SK-N-SH (cell line): ENCODE data around the gene RBMS3.
"Not testable (repeated sequence)": the region's sequence is repeated elsewhere in the genome, so short reads cannot be mapped to it uniquely, and the experiment has no call there.

Experiments used
- ELF1 ChIP-seq: IDR thresholded peaks from 2 replicates; pipeline ENCODE4 v1.4.0; 2012
- EP300 ChIP-seq, 2 experiments: IDR thresholded peaks; 2 replicates each; pipeline versions ENCODE4 v1.4.0 to v1.6.1; 2012; ENCODE audit warnings: borderline replicate concordance in 1 of 2, low read depth in 1 of 2, low read length in 1 of 2
- EZH2phosphoT487 ChIP-seq: fragments of 200-600 bp; sonication (generic); IDR thresholded peaks from 2 replicates; pipeline ENCODE4 v1.6.1; 2017; ENCODE audit warnings: low read depth, mixed run types, mild to moderate bottlenecking, antibody characterized with exemption, moderate library complexity, borderline replicate concordance
- FOXM1 ChIP-seq: IDR thresholded peaks from 2 replicates; pipeline ENCODE4 v1.4.0; 2012; ENCODE audit warnings: low read depth, mild to moderate bottlenecking
- GABPA ChIP-seq: IDR thresholded peaks from 2 replicates; pipeline ENCODE4 v1.4.0; 2012; ENCODE audit warnings: low read depth, mild to moderate bottlenecking
- MXI1 ChIP-seq: IDR thresholded peaks from 2 replicates; pipeline ENCODE4 v1.6.1; 2012; ENCODE audit warnings: mild to moderate bottlenecking, low read depth, low read length, improper control_type of control experiment
- NFIC ChIP-seq: IDR thresholded peaks from 2 replicates; pipeline ENCODE4 v1.4.0; 2012; ENCODE audit warnings: borderline replicate concordance
- NRF1 ChIP-seq: IDR thresholded peaks from 2 replicates; pipeline ENCODE4 v1.6.1; 2012; ENCODE audit warnings: low read depth, mild to moderate bottlenecking, low read length
- POLR2AphosphoS5 ChIP-seq: IDR thresholded peaks from 2 replicates; pipeline ENCODE4 v1.6.1; 2012; ENCODE audit warnings: low read depth, low read length
- RAD21 ChIP-seq: IDR thresholded peaks from 2 replicates; pipeline ENCODE4 v1.6.1; 2012; ENCODE audit warnings: mild to moderate bottlenecking, low read length
- RXRA ChIP-seq: IDR thresholded peaks from 2 replicates; pipeline ENCODE4 v1.4.0; 2012; ENCODE audit warnings: low read depth, mild to moderate bottlenecking, borderline replicate concordance
- TCF12 ChIP-seq: IDR thresholded peaks from 2 replicates; pipeline ENCODE4 v1.4.0; 2012
- TF ChIP-seq, protein P1 (sequence below): fragments of 200-600 bp; sonication (generic); IDR thresholded peaks from 2 replicates; pipeline ENCODE4 v1.6.1; 2017; ENCODE audit warnings: antibody characterized with exemption, mild to moderate bottlenecking, moderate library complexity
- TF ChIP-seq, protein P2 (sequence below): IDR thresholded peaks from 2 replicates; pipeline ENCODE4; 2012

DNA sequence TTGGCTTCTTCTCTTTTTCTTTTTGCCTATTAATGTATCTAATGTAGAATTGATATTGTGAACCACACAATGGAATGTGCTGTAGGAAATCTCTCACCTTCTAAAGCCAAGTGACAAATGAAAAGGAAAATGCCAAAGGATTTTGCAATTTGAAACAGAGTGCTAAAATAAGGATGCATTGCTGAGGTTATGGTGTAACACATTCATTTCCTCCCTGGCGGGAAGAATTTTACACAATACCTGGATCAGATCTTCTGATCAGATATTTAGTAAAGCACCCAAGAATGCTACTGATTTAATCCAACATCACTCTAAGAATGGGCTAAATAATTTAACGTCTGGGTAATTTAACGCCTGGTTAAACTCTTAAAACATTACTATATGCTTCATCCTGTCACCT, 527.5 kb downstream of the RBMS3 start:
- not testable (repeated sequence) for TF ChIP-seq POLR2AphosphoS5; NFIC; GABPA; FOXM1; MXI1; TCF12; ELF1; RXRA; EZH2phosphoT487; RAD21; NRF1; EP300 (IDR thresholded peaks at IDR 0.05; ENCODE audit: borderline replicate concordance in 1 of 2, low read depth in 1 of 2, low read length in 1 of 2)
- TF ChIP-seq, protein P1, sequence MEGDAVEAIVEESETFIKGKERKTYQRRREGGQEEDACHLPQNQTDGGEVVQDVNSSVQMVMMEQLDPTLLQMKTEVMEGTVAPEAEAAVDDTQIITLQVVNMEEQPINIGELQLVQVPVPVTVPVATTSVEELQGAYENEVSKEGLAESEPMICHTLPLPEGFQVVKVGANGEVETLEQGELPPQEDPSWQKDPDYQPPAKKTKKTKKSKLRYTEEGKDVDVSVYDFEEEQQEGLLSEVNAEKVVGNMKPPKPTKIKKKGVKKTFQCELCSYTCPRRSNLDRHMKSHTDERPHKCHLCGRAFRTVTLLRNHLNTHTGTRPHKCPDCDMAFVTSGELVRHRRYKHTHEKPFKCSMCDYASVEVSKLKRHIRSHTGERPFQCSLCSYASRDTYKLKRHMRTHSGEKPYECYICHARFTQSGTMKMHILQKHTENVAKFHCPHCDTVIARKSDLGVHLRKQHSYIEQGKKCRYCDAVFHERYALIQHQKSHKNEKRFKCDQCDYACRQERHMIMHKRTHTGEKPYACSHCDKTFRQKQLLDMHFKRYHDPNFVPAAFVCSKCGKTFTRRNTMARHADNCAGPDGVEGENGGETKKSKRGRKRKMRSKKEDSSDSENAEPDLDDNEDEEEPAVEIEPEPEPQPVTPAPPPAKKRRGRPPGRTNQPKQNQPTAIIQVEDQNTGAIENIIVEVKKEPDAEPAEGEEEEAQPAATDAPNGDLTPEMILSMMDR, result not testable (repeated sequence)
- TF ChIP-seq, protein P2, sequence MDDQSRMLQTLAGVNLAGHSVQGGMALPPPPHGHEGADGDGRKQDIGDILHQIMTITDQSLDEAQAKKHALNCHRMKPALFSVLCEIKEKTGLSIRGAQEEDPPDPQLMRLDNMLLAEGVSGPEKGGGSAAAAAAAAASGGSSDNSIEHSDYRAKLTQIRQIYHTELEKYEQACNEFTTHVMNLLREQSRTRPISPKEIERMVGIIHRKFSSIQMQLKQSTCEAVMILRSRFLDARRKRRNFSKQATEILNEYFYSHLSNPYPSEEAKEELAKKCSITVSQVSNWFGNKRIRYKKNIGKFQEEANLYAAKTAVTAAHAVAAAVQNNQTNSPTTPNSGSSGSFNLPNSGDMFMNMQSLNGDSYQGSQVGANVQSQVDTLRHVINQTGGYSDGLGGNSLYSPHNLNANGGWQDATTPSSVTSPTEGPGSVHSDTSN, result not testable (repeated sequence)
